Uterus (tissue), 4 donors: ENCODE data around the gene EEF1A1. TPM values are rescaled to one million over a fixed set of nuclear protein-coding genes. Genes with fewer than 3 reads are reported as not detected.
"Not testable (repeated sequence)": the region's sequence is repeated elsewhere in the genome, so short reads cannot be mapped to it uniquely, and the experiment has no call there.

ENCODE experiments used
- DNase-seq, 2 donors: peaks; one replicate each; pipeline ENCODE4 v3.0.0-alpha.2; 2019 to 2020
- H3K27ac ChIP-seq, 2 donors: fragments of 200-600 bp; sonication (generic); 1 replicate in 1 of 2; 2 replicates in 1 of 2; pipeline ENCODE4 v1.5.1; 2016 to 2018
- H3K27me3 ChIP-seq, 2 donors: fragments of 200-600 bp; sonication (generic); one replicate each; pipeline ENCODE4 v1.5.1; 2018 to 2019; ENCODE audit warnings: control low read depth in 1 of 2
- H3K36me3 ChIP-seq, 2 donors: fragments of 200-600 bp; sonication (generic); one replicate each; pipeline ENCODE4 v1.5.1; 2019; ENCODE audit warnings: control low read depth in 1 of 2
- H3K4me1 ChIP-seq, 2 donors: fragments of 200-600 bp; sonication (generic); one replicate each; pipeline ENCODE4 v1.5.1; 2018 to 2019; ENCODE audit warnings: control low read depth in 1 of 2
- H3K4me3 ChIP-seq, 2 donors: fragments of 200-600 bp; sonication (generic); 1 replicate in 1 of 2; 2 replicates in 1 of 2; pipeline ENCODE4 v1.5.1; 2018 to 2019; ENCODE audit warnings: mild to moderate bottlenecking in 1 of 2
- H3K9me3 ChIP-seq, 2 donors: fragments of 200-600 bp; sonication (generic); one replicate each; pipeline ENCODE4 v1.5.1; 2019; ENCODE audit warnings: control low read depth in 1 of 2
- CTCF ChIP-seq, 4 experiments: fragments of 200-600 bp in 2 of 4; fragments of 450-650 bp in 2 of 4; sonication (generic) in 2 of 4; IDR thresholded peaks; one replicate each; pipeline ENCODE4 v1.5.1; 2016 to 2019; ENCODE audit warnings: antibody characterized with exemption in 4 of 4, mild to moderate bottlenecking in 2 of 4, moderate library complexity in 1 of 4
- POLR2A ChIP-seq, 2 donors: fragments of 450-650 bp; IDR thresholded peaks; one replicate each; pipeline ENCODE4 v1.6.1; 2016; ENCODE audit warnings: antibody characterized with exemption in 2 of 2, mild to moderate bottlenecking in 1 of 2, moderate library complexity in 1 of 2
- intact Hi-C: fragments of 100-400 bp; cut with DNase I; formaldehyde crosslinking; loops from one replicate; pipeline ENCODE4 v1.15.1; 2023; ENCODE audit warnings: low total_unique reads
- total RNA-seq, 4 donors: library from RNA; depleted of rRNA in 3 of 4; stranded (reverse); fragments of >200 nt in 3 of 4; gene quantifications; one replicate each; pipeline versions ENCODE4 v1.1.0 to v1.2.4, GENCODE V29; 2014 to 2023
- donor health status: DM: yes; HTN: yes; CAD: no.

The EEF1A1 gene
- total RNA-seq, 4 donors from 2014 or later = 11,501 to 26,048 (median 13,655) TPM

GRCh38 chr6:73564578-73565345 lies 43.9 kb upstream of the EEF1A1 start:
- no peaks in the 10 kb centered on the region for H3K27me3 ChIP-seq
- H3K36me3 ChIP-seq = no peaks in the 10 kb centered on the region
- no peak overlapping the region for H3K4me3 ChIP-seq
- H3K27ac ChIP-seq = no peak overlapping the region
- no peaks in the 10 kb centered on the region for H3K4me1 ChIP-seq
- intact Hi-C loops = no loop called here
- no peak for TF ChIP-seq POLR2A (IDR thresholded peaks at IDR 0.05)
- no peak for TF ChIP-seq CTCF (IDR thresholded peaks at IDR 0.05)
- no peak for DNase-seq
- H3K9me3 ChIP-seq = no peaks in the 10 kb centered on the region

GRCh38 chr6:73562558-73562957 lies 41.7 kb upstream of the EEF1A1 start:
- no peaks in the 10 kb centered on the region for H3K4me1 ChIP-seq
- no peaks in the 10 kb centered on the region for H3K36me3 ChIP-seq
- no peak overlapping the region for H3K27ac ChIP-seq
- H3K4me3 ChIP-seq = no peak overlapping the region
- no peaks in the 10 kb centered on the region for H3K9me3 ChIP-seq
- no peaks in the 10 kb centered on the region for H3K27me3 ChIP-seq
- DNase-seq = no peak
- TF ChIP-seq CTCF (IDR thresholded peaks at IDR 0.05) = no peak
- TF ChIP-seq POLR2A (IDR thresholded peaks at IDR 0.05) = no peak
- intact Hi-C loops = no loop called here

- Histone ChIP-seq H3K27me3 (no peaks in the 10 kb centered on the region), H3K4me3 (no peak overlapping the region), H3K4me1 (no peaks in the 10 kb centered on the region), H3K36me3 (no peaks in the 10 kb centered on the region), H3K9me3 (no peaks in the 10 kb centered on the region), H3K27ac (no peak overlapping the region)
- TF ChIP-seq POLR2A (IDR thresholded peaks at IDR 0.05) (no peak), CTCF (IDR thresholded peaks at IDR 0.05) (no peak)
- no peak for DNase-seq
- intact Hi-C loops = no loop called here
Observed at GRCh38 chr6:73560853-73561407, 40.1 kb upstream of the EEF1A1 start.

- no peaks in the 10 kb centered on the region for H3K4me1 ChIP-seq
- DNase-seq = no peak
- no peak overlapping the region for H3K4me3 ChIP-seq
- H3K9me3 ChIP-seq = no peaks in the 10 kb centered on the region
- TF ChIP-seq POLR2A (IDR thresholded peaks at IDR 0.05) = no peak
- TF ChIP-seq CTCF (IDR thresholded peaks at IDR 0.05) = no peak
- H3K36me3 ChIP-seq = no peaks in the 10 kb centered on the region
- H3K27ac ChIP-seq = no peak overlapping the region
- intact Hi-C loops = no loop called here
- H3K27me3 ChIP-seq = no peaks in the 10 kb centered on the region
Observed at GRCh38 chr6:73560182-73560732, 39.4 kb upstream of the EEF1A1 start.

- DNase-seq, H3K4me3 ChIP-seq, H3K4me1 ChIP-seq, intact Hi-C loops, H3K27me3 ChIP-seq, H3K9me3 ChIP-seq, H3K27ac ChIP-seq, H3K36me3 ChIP-seq: not testable (repeated sequence)
Observed at GRCh38 chr6:73559399-73559794, 38.6 kb upstream of the EEF1A1 start.
